Raji (cell line): Measurements from ENCODE around the gene RPL18A.

Experiments used
- POLR2A ChIP-seq: IDR thresholded peaks from 2 replicates; pipeline ENCODE4 v1.6.1; 2011; ENCODE audit warnings: low read depth, low read length, control low read depth; ENCODE audit not compliant: insufficient read depth

RPL18A gene

GRCh38 chr19:17835182-17836006 is 24.3 kb upstream of the RPL18A start:
- TF ChIP-seq POLR2A, result no peak

- TF ChIP-seq POLR2A, result no peak
Observed at GRCh38 chr19:17836530-17836929, 23.2 kb upstream of the RPL18A start.

- no peak for TF ChIP-seq POLR2A
Observed at GRCh38 chr19:17837972-17838371, 21.7 kb upstream of the RPL18A start.

- no peak for TF ChIP-seq POLR2A
Observed at GRCh38 chr19:17840019-17840418, 19.7 kb upstream of the RPL18A start.

GRCh38 chr19:17841371-17841809 is 18.3 kb upstream of the RPL18A start:
- no peak for TF ChIP-seq POLR2A

GRCh38 chr19:17841810-17842662 is 17.7 kb upstream of the RPL18A start:
- TF ChIP-seq POLR2A, result no peak

GRCh38 chr19:17842663-17843291 is 16.9 kb upstream of the RPL18A start:
- no peak for TF ChIP-seq POLR2A

- no peak for TF ChIP-seq POLR2A
Observed at GRCh38 chr19:17843292-17843827, 16.4 kb upstream of the RPL18A start.

GRCh38 chr19:17843908-17844490 is 15.7 kb upstream of the RPL18A start:
- TF ChIP-seq POLR2A, result no peak

GRCh38 chr19:17846146-17846545 is 13.6 kb upstream of the RPL18A start:
- no peak for TF ChIP-seq POLR2A

GRCh38 chr19:17847538-17848366 is 12.0 kb upstream of the RPL18A start, which contains the start of gene JAK3:
Gene JAK3 (minus strand): TSS chr19:17847982. CDS start chr19:17844417, 3,565 bp downstream.
- no peak for TF ChIP-seq POLR2A

GRCh38 chr19:17848595-17849292 is 11.0 kb upstream of the RPL18A start:
- no peak for TF ChIP-seq POLR2A

- no peak for TF ChIP-seq POLR2A
Observed at GRCh38 chr19:17854061-17854460, 5.6 kb upstream of the RPL18A start.

- TF ChIP-seq POLR2A, result no peak
Observed at GRCh38 chr19:17855280-17856152, 4.2 kb upstream of the RPL18A start.
